ENCODE data around the gene CA7.

CA7 gene

DNA sequence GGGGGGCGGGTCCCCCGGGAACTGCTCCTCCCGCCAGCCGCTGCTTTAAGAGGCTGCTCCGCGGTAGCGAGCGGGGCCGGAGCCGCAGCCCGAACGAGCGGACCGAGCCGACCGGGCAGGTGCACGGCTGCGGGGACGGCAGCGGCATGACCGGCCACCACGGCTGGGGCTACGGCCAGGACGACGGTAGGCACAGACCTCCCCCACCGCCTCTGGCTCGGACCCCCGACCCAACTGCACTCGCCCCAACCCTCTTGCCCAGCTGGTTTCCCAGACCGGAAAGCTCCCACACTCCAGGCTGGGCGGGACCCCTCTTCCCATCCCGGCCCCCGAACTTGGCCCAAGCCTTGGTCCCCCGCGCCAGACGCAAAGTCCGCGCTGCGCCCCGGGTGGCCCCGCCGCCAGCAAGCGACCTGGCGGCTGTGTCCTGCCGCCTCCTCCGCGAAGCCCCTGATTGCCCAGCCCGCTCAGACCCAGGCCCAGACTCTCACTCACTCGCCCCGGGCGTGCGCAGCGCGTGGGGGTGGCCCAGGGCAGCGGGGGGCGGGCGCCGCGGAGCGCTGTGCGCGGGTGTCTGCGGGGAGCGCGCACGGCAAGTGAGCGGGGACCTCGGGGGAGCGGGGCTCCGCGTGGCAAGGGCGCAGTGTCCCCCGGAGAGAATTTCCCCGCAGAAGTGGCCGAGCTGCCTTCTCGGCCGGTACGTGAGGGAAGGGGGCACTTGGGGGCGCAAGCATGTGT lies at the start of gene CA7:
Gene CA7, plus strand, starts transcription at position 73 of the 738 bp plus-strand sequence. Its CDS starts 74 bp downstream, at position 147.
- DNase-seq, result no peak

DNA sequence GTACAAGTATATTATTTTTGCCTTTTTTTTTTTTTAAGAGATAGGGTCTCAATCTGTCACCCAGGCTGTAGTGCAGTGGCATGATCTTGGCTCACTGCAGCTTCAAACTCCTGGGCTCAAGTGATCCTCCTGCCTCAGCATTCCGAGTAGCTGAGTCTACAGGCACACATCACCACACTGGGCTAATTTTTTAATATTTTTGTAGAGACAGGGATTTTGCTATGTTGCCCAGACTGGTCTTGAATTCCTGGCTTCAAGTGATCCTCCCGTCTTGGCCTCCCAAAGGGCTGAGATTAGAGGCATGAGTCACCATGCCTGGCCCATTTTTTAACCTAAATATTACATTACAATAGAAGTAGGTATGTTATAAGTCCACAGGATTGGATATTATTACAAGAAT lies 46.1 kb upstream of the CA7 start:
- no peak for DNase-seq

DNA sequence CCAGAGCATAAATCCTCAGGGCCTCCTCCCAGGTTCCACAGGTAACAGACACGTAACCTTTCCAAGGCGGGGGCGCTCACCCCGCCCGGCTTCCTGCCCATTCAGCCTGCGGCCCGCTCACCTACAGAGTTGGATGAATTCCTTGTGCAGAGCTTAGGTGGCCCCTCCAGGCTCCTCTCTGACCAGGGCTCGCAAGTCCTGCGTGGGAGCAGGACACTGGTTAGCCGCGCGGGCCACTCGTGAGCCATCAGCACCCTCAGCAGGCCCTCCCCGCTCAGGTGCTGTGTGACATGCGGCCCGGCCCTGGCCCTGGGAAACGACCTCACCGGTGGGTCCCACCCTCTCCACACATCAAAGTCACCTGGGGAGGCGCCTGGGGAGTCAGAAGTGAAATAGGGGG lies 43.4 kb upstream of the CA7 start:
- no peak for DNase-seq

DNA sequence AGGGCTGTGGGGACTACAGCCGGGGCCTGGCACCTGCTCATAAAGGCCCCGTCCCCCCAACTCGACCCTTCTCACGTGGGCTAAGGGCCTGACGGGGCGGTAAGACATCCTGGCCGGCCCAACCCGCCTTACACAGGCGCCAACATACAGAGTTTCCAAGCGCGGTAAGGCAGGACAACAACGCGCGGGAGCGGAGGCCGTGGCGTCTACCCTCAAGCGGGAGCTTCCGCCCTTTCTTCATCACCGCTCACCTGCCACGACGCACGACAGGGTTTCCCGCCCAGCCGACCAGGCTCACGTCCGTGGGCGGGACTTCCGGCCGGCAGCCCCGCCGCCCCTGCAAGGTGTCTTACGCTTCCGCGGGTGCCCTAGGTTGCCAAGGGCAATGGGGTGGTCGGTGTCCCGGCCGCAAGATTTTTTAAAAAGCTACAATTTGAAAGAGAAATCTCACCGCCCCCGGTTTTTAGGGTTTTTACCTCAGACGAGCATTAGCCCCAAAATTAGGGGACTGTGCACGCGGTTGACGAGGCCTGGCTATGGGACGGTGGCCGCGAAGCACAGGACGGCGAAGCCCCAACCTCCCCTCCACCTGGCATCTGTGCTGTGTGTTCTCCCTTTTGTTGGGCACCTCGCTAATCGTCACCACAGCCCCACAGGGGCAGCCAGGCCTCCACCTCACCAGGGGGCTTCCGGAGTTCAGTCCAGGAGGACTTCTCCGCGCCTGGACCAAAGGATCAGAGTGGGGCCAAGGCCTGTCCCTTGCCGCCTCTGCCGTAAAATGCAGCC lies 42.7 kb upstream of the CA7 start, which contains the start of gene TERB1:
Gene TERB1, minus strand, starts transcription at position 265 of the 786 bp plus-strand sequence. CDS start 4,786 bp downstream, outside the sequence.
- no peak for DNase-seq

DNA sequence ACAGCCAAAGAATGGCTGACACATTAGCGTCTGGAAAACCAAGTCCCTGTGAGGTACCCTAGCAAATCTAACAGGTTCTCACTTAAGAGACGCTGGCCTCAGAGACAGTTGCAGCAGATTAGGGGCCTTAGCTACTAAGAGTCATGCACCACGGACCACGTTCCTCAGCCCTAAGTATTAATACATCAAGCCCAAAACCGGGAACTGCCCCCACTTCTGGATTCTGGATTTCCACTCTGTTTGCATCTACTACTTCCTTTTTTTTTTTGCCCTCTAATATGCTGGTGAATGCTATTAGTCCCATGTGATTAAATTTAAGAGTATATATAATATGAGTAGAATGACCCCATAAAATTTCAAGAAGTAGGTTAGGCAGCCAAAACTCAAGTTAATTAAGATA lies 42.1 kb upstream of the CA7 start:
- no peak for DNase-seq

DNA sequence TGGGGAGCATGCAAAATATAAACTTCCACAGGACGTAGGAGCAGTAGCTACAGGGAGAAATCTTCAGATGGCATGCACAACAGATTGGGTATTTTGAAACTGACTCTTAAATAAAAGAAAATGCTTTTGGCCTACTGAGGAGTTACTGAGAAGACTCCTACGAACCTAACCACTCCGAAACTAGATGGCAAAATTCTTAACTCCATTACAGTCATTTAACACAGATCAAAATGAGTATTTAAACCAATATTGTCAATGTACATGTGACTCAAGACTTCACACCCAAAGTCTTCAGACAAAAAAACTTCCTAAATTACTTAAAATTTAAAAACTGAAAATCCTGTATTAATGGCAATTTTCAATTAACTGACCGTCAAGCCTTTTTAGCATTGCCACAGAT lies 34.4 kb upstream of the CA7 start:
- DNase-seq, result no peak

DNA sequence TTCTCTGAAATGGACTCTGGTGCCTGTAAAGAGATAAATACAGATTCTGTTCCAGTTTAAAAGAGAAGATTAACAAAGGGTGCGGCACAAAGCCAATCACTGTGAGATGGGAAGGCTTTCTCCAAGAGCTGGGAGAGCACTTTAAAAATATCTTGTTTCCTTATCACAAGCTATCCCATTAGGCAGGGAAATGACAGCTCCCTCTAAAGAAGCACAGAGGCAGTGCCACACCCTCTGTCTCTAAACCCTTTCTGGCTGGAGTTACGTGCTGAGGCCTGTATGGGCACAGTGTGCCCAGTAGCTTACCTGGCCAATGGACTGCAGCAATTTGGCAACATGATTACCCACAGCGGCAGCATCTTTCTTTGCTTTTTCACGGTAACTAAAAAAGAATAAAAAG lies 33.8 kb upstream of the CA7 start:
- DNase-seq, result no peak

DNA sequence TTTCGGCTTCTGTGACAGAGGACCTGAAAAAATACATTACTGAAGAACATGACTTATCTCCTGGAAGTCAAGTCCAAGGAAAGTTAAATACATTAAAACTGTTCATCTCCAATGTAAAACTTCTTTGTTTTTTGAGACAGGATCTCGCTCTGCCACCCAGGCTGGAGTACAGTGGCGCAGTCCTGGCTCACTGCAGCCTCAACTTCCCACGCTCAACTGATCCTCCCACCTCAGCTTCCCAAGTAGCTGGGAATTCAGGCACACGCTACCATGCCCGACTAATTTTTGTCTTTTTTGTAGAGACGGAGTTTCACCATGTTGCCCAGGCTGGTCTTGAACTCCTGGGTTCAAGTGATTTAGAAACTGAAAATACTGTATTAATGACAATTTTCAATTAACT lies 33.2 kb upstream of the CA7 start:
- DNase-seq, result no peak

DNA sequence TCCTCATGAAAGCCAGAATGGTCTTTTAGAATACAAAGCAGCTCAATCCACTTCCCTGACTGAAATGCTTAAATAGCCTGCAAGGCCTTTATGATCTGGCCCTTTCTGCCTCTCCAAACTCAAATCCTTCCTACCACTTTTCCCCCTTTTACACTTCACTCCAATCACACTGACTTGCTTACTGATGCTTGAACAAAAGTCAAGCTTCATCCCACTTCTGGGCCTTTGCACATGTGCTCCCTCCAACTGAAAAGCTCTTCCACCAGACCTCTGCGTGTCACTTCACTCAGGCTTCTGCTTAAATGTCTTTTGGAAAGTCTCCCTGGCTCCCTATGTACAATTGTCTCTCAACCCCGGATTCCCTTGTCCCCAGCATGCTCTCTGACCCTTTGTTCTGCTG lies 29.5 kb upstream of the CA7 start:
- DNase-seq, result no peak

DNA sequence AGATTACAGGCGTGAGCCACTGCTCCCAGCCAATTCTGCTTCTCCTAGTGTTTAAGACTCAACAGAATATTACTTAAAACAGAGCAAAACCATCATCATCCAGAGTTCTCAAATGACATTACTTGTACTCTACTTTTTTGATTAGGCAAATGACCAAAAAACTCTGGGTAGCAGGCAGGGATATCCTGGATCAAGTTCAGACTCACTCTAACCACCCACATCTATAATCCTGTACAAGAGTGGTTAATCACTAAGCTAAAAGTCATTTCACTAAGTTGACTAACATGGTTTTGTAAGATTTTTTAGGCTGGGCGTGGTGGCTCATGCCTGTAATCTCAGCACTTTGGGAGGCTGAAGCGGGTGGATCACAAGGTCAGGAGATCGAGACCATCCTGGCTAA lies 20.2 kb upstream of the CA7 start:
- no peak for DNase-seq

DNA sequence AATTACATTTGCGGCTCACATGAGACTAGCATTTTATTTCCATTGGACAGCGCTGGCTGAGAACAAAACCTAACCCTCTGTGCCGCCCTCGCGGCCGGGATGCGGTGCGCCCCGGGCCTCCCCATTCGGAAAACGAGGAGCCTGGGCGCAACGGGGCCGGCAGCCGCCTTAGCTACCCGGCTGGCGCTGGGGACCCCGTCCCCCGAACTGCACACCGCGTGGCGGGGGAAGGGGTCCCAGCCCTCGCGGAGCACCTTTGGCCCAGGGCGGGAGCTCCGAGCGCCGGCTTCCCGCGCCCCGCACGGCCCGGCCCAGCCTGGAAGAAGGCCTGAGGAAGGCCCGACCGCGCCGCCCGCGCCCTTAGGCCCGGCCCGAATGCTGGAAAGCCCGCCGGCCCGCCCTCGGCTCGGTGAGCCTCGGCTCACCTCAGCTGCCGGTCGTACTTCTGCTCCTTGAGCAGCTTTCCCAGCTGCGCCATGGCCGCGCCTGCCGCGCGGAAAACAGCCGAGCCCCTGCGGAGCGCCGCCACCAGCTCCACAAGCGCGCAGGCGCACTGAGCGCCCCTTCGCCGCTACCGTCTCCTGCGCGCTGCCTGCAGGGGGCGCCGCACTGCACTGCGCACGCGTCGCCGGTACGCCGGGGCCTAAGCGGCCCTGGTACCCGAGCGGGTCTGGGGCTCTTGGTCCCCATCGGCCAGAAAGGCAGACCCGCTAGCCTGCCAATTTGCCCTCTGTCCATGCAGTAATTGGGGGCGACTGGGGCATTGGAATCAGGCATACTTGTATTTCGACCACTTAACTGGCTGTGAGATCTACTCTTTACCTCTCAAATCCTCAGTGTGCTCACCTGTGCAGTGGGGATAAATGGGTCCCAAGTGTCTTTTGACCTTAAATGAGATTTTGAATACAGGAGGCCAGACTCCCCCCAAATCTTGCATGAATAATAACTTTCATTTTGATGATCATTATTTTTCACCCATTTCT lies 13.5 kb upstream of the CA7 start, which contains the start of gene NAE1:
Gene NAE1, minus strand, starts transcription at position 555 of the 983 bp plus-strand sequence. Its CDS starts 77 bp downstream, at position 478.
- peak; percentile 88 for DNase-seq

DNA sequence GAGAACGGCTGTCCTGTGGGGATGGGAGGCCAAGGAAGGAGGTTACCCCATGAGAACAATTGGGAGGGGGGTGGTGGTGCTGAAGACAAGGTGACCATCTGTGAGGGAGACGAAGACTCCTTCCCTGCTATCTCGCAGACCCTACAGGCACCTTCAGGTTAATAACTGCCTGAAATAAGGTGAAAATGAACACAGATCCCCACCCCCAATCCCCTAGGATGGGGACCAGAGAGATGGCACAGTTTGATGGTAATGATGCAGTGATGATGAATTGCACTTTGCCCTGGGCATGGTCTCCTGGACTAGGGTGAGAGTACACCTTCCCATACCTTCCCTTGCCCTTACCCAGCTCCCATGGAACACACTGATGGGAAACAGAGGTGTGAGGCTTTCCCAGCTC lies 12.0 kb upstream of the CA7 start:
- DNase-seq, result no peak

DNA sequence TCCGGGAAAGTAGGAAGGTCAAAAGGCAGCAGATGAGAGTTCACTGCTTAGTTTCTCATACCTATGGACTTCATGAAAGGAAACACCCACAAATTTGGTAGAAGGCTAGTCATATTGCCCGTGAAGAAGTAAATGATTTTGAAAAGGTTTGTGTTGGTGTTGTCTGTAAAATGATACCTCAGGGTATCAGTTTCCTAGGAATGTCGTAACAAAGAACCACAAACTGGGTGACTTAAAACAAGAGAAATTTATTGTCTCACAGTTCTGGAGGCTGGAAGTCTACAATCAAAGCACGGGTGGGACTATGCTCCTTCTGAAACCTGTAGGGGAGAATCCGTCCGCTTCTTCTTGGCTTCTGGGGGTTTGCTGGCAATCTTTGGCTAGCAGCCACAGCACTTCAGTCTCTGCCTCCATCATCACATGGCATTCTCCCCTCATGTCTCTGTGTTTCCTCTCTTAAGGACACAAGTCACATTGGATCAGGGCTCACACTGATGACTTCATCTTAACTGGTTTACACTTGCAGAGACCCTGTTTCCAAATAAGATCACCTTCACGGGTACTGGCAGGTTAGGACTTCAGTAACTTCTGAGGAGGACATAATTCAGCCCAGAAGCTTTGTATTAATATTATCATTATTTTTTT lies 11.4 kb upstream of the CA7 start:
- no peak for DNase-seq

DNA sequence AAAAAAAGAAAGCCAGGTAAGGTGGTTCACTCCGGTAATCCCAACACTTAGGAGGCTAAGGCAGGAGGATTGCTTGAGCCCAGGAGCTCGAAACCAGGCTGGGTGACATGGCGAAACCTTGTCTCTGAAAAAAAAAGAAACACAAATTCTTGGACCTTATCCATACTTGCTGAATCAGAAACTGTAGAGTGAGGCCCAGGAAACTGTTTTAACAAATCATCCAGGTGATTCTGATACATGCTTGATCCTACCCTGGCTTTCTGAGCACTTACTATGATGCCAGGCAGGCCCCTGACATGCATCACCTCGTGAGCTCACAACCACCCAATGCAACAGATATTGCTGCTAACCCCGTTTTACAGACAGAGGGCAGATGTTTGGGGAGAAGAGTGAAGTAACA lies 9.5 kb upstream of the CA7 start:
- no peak for DNase-seq

DNA sequence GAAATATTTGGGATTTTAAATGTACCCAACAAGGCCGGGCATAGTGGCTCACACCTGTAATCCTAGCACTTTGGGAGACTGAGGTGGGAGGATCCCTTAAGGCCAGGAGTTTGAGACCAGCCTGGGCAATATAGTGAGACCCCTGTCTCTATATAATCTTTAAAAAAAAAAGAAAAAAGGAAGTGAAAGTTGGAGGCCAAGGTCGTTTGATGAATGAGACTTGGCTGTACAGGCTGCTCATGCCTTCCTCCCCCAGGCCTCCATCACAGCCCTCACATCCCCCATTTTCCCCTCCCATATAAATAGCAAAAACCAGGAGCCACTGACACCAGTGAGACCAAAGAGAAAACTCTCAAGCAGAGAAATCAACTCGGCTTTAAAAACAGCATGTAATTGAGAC lies 3.3 kb upstream of the CA7 start:
- DNase-seq, result no peak

DNA sequence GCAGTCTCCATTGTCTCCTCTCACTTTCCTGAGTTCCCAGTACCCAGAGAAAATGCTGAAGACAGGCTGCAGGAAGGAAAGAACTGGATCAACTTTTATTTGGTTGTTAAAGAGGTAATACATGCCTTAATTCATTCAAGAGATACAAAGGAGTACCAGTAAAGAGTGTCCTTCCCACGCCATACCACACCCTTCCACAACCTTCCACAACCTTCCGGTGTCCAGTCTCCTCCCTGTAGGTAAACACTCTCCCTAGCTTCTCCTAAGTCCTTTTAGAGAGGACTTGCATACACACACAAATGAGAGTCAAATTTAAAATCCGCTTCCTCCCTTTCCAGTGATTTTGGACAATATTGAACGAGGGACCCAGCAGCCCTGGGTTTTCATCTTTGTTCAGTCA lies 2.8 kb upstream of the CA7 start:
- no peak for DNase-seq

DNA sequence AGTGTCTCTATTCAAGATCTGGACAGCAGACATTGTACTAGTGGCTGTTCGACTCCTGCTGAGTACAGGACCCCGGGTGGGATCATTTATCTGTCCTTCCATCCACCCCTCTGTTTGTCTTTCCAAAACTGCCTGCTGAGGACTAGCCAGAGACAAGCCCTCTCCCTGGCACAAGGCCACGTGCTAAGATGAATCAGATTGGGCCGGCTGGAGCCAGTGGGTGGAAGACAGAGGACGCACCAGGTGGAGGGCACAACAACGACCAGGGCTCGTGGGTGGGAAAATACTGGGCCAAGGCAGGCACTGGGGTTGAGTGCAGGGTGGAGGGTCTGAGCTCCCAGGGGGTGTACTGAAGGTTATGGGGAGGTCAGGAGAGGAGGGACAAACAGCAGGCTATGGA lies 1.4 kb upstream of the CA7 start:
- no peak for DNase-seq

DNA sequence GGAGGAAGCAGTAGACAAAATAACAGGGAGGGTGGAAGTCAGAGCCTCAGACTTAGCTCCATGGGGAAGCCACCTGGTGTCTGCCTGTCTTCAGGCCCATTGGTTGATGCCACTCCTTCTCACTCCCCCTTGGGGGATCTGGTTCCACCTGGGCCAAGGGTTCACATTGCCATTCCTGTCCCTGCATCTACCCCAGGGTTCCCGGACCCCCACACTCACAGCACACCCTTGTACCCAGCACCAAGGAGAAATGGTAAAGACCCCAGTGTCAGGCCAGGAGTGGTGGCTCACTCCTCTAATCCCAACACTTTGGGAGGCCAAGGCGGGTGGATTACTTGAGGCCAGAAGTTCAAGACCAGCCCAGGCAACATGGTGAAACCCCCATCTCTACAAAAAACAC lies 1.0 kb upstream of the CA7 start:
- no peak for DNase-seq

DNA sequence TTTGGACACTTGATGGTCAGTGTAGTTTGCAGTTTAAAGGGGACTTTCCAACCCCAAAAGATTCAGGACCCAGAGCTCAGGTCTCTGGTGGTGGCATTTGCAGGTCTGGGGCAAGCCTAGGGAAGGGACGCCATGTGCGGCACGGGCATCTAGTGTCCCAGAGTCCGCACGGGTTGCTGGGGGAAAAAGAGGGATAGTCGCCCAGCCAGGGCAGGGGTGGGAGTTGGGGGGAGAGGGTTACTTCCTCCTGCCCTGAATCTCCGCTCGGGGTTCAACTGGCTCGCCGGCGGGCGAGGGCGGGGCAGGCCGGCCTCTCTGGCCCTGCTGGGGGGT lies 239 bp upstream of the CA7 start:
- DNase-seq, result no peak

DNA sequence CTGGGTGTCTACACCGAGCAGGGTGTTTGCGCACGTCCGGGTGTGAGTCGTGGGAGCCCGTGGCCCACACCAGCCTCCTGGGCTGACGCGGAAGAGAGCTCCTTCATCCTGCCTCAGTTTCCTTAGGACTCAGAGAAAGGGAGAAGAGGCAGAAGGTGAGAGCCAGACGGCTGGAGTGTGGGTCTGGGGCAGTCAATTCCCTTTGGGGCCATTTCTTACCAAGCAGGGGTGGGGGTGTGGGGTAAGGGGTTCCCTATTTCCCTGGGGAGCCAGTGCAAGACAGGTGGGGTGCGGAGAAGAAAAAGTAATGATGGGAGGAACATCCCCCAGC lies 831 bp downstream of the CA7 start:
- DNase-seq, result no peak

DNA sequence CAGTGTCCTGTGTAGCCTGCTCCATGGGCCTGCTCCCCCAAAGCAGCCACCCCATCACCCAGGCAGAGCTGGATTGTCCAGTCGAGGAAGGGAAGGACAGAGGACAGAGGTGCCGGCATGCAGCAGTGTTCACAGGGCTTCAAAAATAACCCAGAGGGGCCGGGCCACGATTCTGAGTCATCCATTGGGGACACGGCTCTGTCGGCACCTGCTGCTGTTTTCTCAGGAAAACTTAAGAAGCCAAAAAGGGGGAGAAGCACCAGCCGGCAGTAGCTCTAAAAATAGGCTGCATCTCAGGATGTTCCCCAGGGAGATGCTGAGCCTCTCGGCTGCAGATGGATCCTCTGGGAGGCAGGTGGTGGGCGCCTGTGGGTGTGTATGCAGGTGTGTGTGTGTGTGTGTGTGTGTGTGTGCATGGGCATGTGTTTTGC lies 1.6 kb downstream of the CA7 start:
- no peak for DNase-seq

DNA sequence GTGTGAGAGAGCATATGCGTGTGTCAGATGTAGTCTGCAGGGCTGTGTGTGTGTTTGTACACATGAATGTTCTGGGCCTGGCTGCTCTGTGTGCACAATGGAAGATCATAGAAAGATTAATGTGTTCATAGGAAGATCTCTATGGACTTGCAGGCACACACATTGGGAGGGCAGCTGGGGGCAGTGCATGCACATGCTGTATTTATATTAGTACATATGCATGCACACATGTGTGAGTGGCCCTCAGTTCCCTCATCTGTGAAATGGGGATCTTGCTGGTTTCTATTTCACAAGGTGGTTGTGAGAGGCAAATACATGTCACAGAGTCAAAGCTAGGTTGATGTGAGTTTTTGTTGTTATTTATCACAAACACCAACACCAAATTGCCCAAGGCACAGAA lies 2.1 kb downstream of the CA7 start:
- DNase-seq, result no peak

DNA sequence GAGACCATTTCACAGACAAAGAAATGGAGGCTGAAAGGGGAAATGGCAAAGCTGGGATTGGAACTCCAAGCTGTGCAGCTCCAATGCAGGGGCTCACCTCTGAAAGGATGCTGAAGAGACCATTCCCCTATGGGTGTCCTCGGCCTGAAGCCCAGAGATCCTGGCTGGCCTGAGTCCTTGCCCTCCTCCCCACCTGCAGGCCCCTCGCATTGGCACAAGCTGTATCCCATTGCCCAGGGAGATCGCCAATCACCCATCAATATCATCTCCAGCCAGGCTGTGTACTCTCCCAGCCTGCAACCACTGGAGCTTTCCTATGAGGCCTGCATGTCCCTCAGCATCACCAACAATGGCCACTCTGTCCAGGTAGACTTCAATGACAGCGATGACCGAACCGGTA lies 2.6 kb downstream of the CA7 start:
- no peak for DNase-seq

All from stimulated activated CD4-positive, alpha-beta T cell treated with anti-CD3 and anti-CD28 coated beads, Interleukin-12 subunit alpha, Interleukin-12 subunit beta, amount 100 ng/mL, for 4 hours (primary cell).